Measurements from ENCODE around the gene EGLN1. TPM values are rescaled to one million over a fixed set of nuclear protein-coding genes. Genes with fewer than 3 reads are reported as not detected.
"Not testable (repeated sequence)": the region's sequence is repeated elsewhere in the genome, so short reads cannot be mapped to it uniquely, and the experiment has no call there.

The EGLN1 gene
- total RNA-seq (ENCODE audit: low replicate concordance): 31.2 and 44.1 TPM in 2 replicates

GRCh38 chr1:231421971-231422797, at the start of gene EGLN1:
Gene EGLN1 (minus strand): TSS chr1:231422287. CDS start chr1:231421888, 399 bp downstream.
- peak within 1 kb of the TSS; percentile 82 for H3K4me3 ChIP-seq (ENCODE audit: low read depth, low read length)
- peak; percentile 84 for DNase-seq (ENCODE audit: low read depth)
- TF ChIP-seq CTCF (IDR thresholded peaks at IDR 0.05; ENCODE audit: insufficient read depth, low read length): peak; percentile 20

- not testable (repeated sequence) for H3K4me3 ChIP-seq (ENCODE audit: low read depth, low read length); DNase-seq (ENCODE audit: low read depth)
These were observed 49.4 kb upstream of the EGLN1 start for GRCh38 chr1:231471500-231471899.

- not testable (repeated sequence) for H3K4me3 ChIP-seq (ENCODE audit: low read depth, low read length); DNase-seq (ENCODE audit: low read depth)
These were observed 48.9 kb upstream of the EGLN1 start for GRCh38 chr1:231471027-231471426.

- no peak for TF ChIP-seq CTCF (IDR thresholded peaks at IDR 0.05; ENCODE audit: insufficient read depth, low read length)
- no peak for DNase-seq (ENCODE audit: low read depth)
- H3K4me3 ChIP-seq (ENCODE audit: low read depth, low read length): no peak overlapping the region
These were observed 45.9 kb upstream of the EGLN1 start for GRCh38 chr1:231467986-231468385.

GRCh38 chr1:231465051-231465450, 43.0 kb upstream of the EGLN1 start:
- no peak overlapping the region for H3K4me3 ChIP-seq (ENCODE audit: low read depth, low read length)
- DNase-seq (ENCODE audit: low read depth): no peak
- no peak for TF ChIP-seq CTCF (IDR thresholded peaks at IDR 0.05; ENCODE audit: insufficient read depth, low read length)

- TF ChIP-seq CTCF (IDR thresholded peaks at IDR 0.05; ENCODE audit: insufficient read depth, low read length): no peak
- DNase-seq (ENCODE audit: low read depth): no peak
- no peak overlapping the region for H3K4me3 ChIP-seq (ENCODE audit: low read depth, low read length)
These were observed 41.5 kb upstream of the EGLN1 start for GRCh38 chr1:231463541-231463940.

- no peak for TF ChIP-seq CTCF (IDR thresholded peaks at IDR 0.05; ENCODE audit: insufficient read depth, low read length)
- no peak overlapping the region for H3K4me3 ChIP-seq (ENCODE audit: low read depth, low read length)
- DNase-seq (ENCODE audit: low read depth): no peak
These were observed 38.5 kb upstream of the EGLN1 start for GRCh38 chr1:231460614-231461013.

GRCh38 chr1:231459438-231459837, 37.4 kb upstream of the EGLN1 start:
- not testable (repeated sequence) for DNase-seq (ENCODE audit: low read depth); H3K4me3 ChIP-seq (ENCODE audit: low read depth, low read length)

- not testable (repeated sequence) for DNase-seq (ENCODE audit: low read depth); H3K4me3 ChIP-seq (ENCODE audit: low read depth, low read length)
These were observed 35.9 kb upstream of the EGLN1 start for GRCh38 chr1:231457956-231458355.

- DNase-seq (ENCODE audit: low read depth): not testable (repeated sequence)
These were observed 32.0 kb upstream of the EGLN1 start for GRCh38 chr1:231454133-231454532.

More at GRCh38 chr1:231454133-231454532, 32.0 kb upstream of the EGLN1 start:
- H3K4me3 ChIP-seq (ENCODE audit: low read depth, low read length): not testable (repeated sequence)
